H7 (cell line): ENCODE data around the gene MAP3K15. TPM values are rescaled to one million over a fixed set of nuclear protein-coding genes. Genes with fewer than 3 reads are reported as not detected.

Experiments used
- DNase-seq: peaks from one replicate; pipeline ENCODE4 v3.0.0; 2012
- H3K27me3 ChIP-seq: 2 replicates; pipeline ENCODE4 v1.6.0; 2011; ENCODE audit warnings: mild to moderate bottlenecking, low read length; ENCODE audit not compliant: control insufficient read depth, insufficient read depth
- H3K36me3 ChIP-seq: replicated peaks from 2 replicates; pipeline ENCODE4 v1.5.1; 2011; ENCODE audit warnings: low read length; ENCODE audit not compliant: control insufficient read depth, insufficient read depth
- H3K4me3 ChIP-seq: 2 replicates; pipeline ENCODE4 v1.5.1; 2011; ENCODE audit warnings: low read depth, mild to moderate bottlenecking, control low read depth, low read length, moderate library complexity; ENCODE audit not compliant: insufficient read depth
- total RNA-seq: library from RNA; depleted of rRNA; stranded (reverse); fragments of >200 nt; shearing (Covaris generic); gene quantifications from 2 replicates; pipeline ENCODE4 v1.2.3, GENCODE V29; 2014; rRNA removed

The MAP3K15 gene
- 2.3 and 3.0 TPM in 2 replicates for total RNA-seq

- H3K36me3 ChIP-seq: no peaks in the 10 kb centered on the region
- H3K4me3 ChIP-seq: peak within 1 kb of the TSS; percentile 52
- no peaks in the 10 kb centered on the region for H3K27me3 ChIP-seq
- DNase-seq: peak; percentile 84
Observed at GRCh38 chrX:19514791-19515614, at the start of gene MAP3K15. Gene MAP3K15, minus strand, starts transcription at chrX:19515508. Its CDS starts 247 bp downstream, at chrX:19515261.

GRCh38 chrX:19564606-19565005 lies 49.3 kb upstream of the MAP3K15 start:
- no peaks in the 10 kb centered on the region for H3K36me3 ChIP-seq
- H3K27me3 ChIP-seq: no peaks in the 10 kb centered on the region
- no peak overlapping the region for H3K4me3 ChIP-seq
- no peak for DNase-seq

GRCh38 chrX:19563746-19564145 lies 48.4 kb upstream of the MAP3K15 start:
- Histone ChIP-seq H3K4me3 (no peak overlapping the region), H3K27me3 (no peaks in the 10 kb centered on the region), H3K36me3 (no peaks in the 10 kb centered on the region)
- no peak for DNase-seq

GRCh38 chrX:19563327-19563726 lies 48.0 kb upstream of the MAP3K15 start:
- DNase-seq: no peak
- Histone ChIP-seq H3K27me3 (no peaks in the 10 kb centered on the region), H3K4me3 (no peak overlapping the region), H3K36me3 (no peaks in the 10 kb centered on the region)

GRCh38 chrX:19560611-19561010 lies 45.3 kb upstream of the MAP3K15 start:
- no peaks in the 10 kb centered on the region for H3K36me3 ChIP-seq
- H3K4me3 ChIP-seq: no peak overlapping the region
- H3K27me3 ChIP-seq: no peaks in the 10 kb centered on the region
- DNase-seq: no peak

- H3K36me3 ChIP-seq: no peaks in the 10 kb centered on the region
- DNase-seq: no peak
- no peaks in the 10 kb centered on the region for H3K27me3 ChIP-seq
- no peak overlapping the region for H3K4me3 ChIP-seq
Observed at GRCh38 chrX:19557822-19558221, 42.5 kb upstream of the MAP3K15 start.

GRCh38 chrX:19556202-19556601 lies 40.9 kb upstream of the MAP3K15 start:
- H3K36me3 ChIP-seq: no peaks in the 10 kb centered on the region
- no peak for DNase-seq
- H3K4me3 ChIP-seq: no peak overlapping the region
- no peaks in the 10 kb centered on the region for H3K27me3 ChIP-seq

GRCh38 chrX:19555683-19556082 lies 40.4 kb upstream of the MAP3K15 start:
- H3K4me3 ChIP-seq: no peak overlapping the region
- H3K36me3 ChIP-seq: no peaks in the 10 kb centered on the region
- no peaks in the 10 kb centered on the region for H3K27me3 ChIP-seq
- DNase-seq: no peak

GRCh38 chrX:19555236-19555635 lies 39.9 kb upstream of the MAP3K15 start:
- H3K27me3 ChIP-seq: no peaks in the 10 kb centered on the region
- H3K36me3 ChIP-seq: no peaks in the 10 kb centered on the region
- H3K4me3 ChIP-seq: no peak overlapping the region
- DNase-seq: no peak

- no peak for DNase-seq
- no peak overlapping the region for H3K4me3 ChIP-seq
- no peaks in the 10 kb centered on the region for H3K27me3 ChIP-seq
- no peaks in the 10 kb centered on the region for H3K36me3 ChIP-seq
Observed at GRCh38 chrX:19554786-19555185, 39.5 kb upstream of the MAP3K15 start.

- DNase-seq: no peak
Observed at GRCh38 chrX:19552793-19553192, 37.5 kb upstream of the MAP3K15 start.

GRCh38 chrX:19549838-19550237 lies 34.5 kb upstream of the MAP3K15 start:
- DNase-seq: no peak
- no peak overlapping the region for H3K4me3 ChIP-seq
- H3K36me3 ChIP-seq: no peaks in the 10 kb centered on the region
- no peaks in the 10 kb centered on the region for H3K27me3 ChIP-seq

More at GRCh38 chrX:19552793-19553192, 37.5 kb upstream of the MAP3K15 start:
- H3K27me3 ChIP-seq: no peaks in the 10 kb centered on the region
- H3K4me3 ChIP-seq: no peak overlapping the region
- no peaks in the 10 kb centered on the region for H3K36me3 ChIP-seq

- no peaks in the 10 kb centered on the region for H3K27me3 ChIP-seq
- H3K4me3 ChIP-seq: no peak overlapping the region
- no peaks in the 10 kb centered on the region for H3K36me3 ChIP-seq
- no peak for DNase-seq
Observed at GRCh38 chrX:19548934-19549333, 33.6 kb upstream of the MAP3K15 start.

GRCh38 chrX:19548279-19548678 lies 33.0 kb upstream of the MAP3K15 start:
- no peak overlapping the region for H3K4me3 ChIP-seq
- H3K36me3 ChIP-seq: no peaks in the 10 kb centered on the region
- no peaks in the 10 kb centered on the region for H3K27me3 ChIP-seq
- no peak for DNase-seq

GRCh38 chrX:19545651-19546050 lies 30.3 kb upstream of the MAP3K15 start:
- no peak for DNase-seq
- no peaks in the 10 kb centered on the region for H3K36me3 ChIP-seq
- no peaks in the 10 kb centered on the region for H3K27me3 ChIP-seq
- no peak overlapping the region for H3K4me3 ChIP-seq
